DND-41 (cell line): ENCODE results near the gene MARCHF2.

Experiments used
- EZH2 ChIP-seq: IDR thresholded peaks from 3 replicates; pipeline ENCODE4 v1.6.1; 2012; ENCODE audit warnings: borderline replicate concordance, low read depth, mild to moderate bottlenecking, moderate library complexity, low read length, inconsistent platforms; ENCODE audit not compliant: severe bottlenecking
- TF ChIP-seq, protein P1 (sequence below): IDR thresholded peaks from 2 replicates; pipeline ENCODE4 v1.5.1; 2012; ENCODE audit warnings: borderline replicate concordance, low read length, moderate library complexity, mild to moderate bottlenecking; ENCODE audit not compliant: poor library complexity, severe bottlenecking; ENCODE audit errors: extremely low read depth

DNA sequence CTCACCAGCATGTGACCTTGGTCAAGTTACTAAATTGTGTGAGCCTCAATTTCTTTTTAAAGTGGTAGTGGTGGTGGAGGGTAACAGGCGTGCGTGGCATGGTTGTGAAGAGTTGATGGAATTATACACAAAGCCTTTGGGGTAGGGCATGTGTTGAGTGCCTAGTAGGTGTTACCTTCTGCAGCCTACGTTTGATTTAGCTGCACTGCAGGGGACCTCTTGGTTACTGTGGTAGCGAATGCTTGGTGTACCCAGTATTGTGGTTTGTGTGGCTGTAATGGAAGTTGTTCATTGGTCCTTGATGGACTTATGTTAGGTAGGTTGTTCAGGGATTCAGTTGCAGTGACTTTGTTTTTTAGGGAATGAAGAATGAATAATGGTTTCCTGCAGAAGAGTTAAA lies 64.8 kb downstream of the MARCHF2 start:
- TF ChIP-seq, protein P1, sequence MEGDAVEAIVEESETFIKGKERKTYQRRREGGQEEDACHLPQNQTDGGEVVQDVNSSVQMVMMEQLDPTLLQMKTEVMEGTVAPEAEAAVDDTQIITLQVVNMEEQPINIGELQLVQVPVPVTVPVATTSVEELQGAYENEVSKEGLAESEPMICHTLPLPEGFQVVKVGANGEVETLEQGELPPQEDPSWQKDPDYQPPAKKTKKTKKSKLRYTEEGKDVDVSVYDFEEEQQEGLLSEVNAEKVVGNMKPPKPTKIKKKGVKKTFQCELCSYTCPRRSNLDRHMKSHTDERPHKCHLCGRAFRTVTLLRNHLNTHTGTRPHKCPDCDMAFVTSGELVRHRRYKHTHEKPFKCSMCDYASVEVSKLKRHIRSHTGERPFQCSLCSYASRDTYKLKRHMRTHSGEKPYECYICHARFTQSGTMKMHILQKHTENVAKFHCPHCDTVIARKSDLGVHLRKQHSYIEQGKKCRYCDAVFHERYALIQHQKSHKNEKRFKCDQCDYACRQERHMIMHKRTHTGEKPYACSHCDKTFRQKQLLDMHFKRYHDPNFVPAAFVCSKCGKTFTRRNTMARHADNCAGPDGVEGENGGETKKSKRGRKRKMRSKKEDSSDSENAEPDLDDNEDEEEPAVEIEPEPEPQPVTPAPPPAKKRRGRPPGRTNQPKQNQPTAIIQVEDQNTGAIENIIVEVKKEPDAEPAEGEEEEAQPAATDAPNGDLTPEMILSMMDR, result no peak
- no peak for TF ChIP-seq EZH2
